LoVo (cell line): ENCODE results near the gene CHID1.

ENCODE experiments used
- DNase-seq: peaks from one replicate; pipeline ENCODE4 v3.0.0-alpha.2; 2016; ENCODE audit warnings: low spot score

CHID1 gene

GRCh38 chr11:910589-911030 is at the start of gene CHID1:
Gene CHID1, minus strand, starts transcription at chr11:910810. Its CDS starts 5,994 bp downstream, at chr11:904816.
- peak; percentile 84 for DNase-seq

- no peak for DNase-seq
Measured at GRCh38 chr11:959608-960007, 49.0 kb upstream of the CHID1 start.

GRCh38 chr11:959027-959426 is 48.4 kb upstream of the CHID1 start:
- DNase-seq, result no peak

- no peak for DNase-seq
Measured at GRCh38 chr11:958101-958500, 47.5 kb upstream of the CHID1 start.

DNA sequence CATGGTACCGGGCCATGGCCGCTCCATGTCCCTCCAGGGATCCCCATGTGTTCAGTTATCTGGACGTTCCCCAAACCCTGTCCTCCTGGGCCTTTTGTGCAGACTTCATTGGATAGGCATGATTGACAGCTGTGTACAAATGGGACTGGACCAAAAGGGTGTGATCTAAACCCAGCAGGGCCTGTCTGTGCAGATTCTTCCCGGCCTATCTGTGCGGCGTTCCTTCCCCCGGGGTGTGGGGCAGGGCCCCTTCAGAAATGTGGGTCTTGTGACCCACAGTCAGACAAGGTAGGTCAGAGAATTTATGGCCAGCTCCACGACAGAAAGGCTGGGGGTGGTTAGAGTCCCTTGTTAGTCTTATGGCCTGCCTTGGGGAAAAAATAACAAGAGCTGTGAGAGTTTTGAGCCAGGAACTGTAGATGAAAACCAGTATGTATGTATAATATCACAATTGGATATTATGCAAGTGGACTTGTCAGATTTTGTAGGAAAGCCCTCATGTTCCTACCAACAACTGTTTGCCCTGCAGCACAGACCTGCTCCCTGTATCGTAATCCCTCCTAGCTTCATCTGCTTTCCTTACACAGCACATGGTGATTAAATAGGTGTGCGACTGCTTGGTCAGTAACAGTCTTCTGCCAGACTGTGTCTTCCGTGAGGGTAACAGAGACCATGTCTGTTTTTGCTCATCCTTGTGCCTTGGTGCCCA is 46.8 kb upstream of the CHID1 start:
- no peak for DNase-seq

DNA sequence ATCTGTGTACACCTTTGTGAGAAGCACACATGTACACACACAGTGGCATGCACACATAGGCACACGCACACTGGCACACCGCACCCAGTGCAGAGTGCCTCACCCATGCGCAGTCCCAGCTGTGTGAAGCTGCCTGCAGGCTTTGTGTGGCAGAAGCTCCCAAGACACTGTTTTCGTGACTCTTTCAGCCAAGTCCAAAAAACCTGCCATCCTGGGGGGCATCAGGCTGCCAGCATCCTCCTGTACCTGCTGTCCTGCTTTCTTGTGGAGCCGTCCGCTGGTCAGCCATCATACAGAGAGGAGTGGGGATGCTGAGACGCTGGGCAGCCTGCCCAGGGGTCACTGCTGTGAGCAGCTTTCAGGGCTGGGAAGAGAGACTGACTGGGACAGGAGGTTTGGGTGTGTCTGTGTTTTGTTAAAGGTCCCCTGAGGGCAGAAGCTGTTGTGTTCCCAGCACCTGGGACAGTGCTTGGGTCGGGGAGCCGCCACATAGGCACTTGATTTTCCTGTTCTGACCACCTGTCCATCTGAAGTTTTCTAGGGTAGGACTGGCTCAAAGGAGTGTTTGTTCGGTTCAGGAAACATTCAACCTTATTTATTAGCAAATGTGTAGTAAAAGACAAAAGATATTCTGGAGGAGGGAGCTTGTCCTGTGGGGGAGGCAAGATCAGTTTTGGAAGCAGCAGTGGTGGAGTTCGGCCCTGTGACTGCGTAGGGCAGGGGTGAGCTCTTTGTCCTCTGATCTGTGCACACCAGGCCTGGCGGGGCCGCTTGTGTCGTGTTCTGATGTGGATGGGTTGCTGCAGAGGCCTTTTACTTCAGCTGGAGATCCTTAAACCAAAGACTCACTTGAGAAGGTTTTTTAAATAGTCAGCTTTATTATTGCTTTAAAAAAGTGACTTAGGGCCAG is 44.8 kb upstream of the CHID1 start:
- no peak for DNase-seq

- no peak for DNase-seq
Measured at GRCh38 chr11:954392-955153, 44.0 kb upstream of the CHID1 start.

DNA sequence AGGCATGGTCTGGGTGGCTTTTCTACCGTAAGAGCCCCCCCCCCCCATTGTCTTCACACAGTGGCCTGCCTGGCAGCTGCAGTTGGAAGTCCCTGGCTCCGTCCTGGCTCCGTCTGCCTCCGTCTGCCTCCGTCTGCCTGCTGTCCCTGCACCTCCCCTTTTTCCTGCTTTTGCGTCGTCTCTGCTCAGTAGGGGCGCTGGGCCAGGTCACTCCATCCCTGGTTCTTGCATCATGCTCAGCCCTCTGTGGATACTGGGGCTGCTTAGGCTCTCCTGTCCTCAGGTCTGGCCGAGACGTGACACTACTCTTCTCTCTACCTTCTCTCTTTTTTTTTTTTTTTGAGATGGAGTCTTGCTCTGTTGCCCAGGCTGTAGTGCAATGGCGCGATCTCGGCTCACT is 42.9 kb upstream of the CHID1 start:
- no peak for DNase-seq

DNA sequence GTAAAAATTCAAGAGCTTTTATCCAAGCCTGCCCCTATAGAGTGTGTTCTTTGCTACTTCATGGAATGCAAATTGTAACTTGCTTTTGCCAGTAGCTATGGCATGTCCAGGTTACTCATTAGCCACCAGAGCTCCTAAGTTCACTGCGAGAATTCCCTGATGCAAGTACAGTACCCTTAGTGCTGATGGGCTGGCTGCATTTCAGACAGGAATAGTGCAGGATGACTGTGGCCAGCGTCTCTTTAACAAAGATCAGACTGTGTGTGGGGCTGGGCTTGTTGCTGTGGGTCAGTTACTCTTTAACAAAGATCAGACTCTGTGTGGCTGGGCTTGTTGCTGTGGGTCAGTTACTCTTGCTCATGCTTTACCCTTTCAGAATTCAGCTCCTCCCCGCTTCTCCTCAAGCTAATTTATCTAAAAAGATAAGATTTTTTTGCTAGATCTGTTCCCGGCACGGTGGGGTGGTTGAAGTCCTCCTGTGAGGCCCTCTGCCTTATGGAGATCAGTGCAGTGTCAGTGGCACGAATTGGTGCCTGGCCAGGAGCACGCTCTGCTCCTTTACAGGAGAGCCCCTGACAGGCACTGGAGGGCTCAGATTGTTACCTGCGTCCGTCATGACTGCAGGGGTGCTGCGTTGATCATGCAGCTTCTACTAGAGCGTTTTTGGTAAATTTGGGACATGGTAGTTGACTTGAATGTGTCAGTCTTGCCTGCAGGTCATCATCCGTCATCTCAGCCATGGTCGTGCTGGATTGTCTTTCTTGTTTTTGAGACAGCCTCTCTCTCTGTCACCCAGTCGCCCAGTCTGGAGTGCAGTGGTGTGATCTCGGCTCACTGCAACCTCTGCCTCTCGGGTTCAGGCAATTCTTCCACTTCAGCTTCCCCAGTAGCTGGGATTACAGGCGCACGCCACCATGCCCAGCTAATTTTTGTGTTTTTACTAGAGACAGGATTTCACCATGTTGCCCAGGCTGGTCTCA is 42.1 kb upstream of the CHID1 start:
- DNase-seq, result peak; percentile 49

DNA sequence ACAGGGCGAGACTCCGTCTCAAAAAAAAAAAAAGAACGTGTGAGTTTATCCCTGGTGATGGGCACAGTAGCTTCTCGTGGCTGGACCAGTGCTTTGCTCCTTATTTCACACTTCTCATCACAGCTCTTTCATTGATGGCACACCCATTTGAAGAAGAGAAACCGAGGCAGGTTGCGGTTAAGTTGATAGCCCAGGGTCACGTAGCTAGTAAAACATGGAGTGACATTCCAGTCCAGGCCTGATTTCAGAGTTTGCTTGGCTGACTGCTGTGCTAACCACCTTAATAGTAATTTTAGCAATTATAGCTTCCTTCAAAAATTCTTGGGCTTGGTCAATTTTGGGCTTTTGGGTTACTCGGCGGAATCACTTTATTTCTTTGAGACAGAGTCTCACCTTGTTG is 40.9 kb upstream of the CHID1 start:
- no peak for DNase-seq

- no peak for DNase-seq
Measured at GRCh38 chr11:947744-948143, 37.1 kb upstream of the CHID1 start.

DNA sequence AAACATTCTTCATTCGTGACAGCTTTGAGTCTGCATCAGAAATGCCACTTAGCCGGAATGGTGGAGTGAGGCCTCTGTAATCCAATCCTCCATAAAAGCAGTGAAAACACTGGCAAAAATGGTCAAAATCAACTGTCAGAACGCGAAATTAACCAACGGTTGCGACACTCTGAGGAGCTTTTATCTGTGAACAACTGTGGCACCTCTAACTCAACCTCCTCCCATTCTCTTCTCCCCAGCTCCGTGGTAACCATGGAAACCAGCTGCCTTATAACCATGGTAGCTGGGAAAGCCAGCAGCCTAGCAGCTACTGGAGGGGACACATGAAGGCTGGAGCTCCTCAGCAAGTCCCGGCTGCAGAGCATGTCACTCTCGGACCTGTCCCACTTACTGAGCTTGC is 35.4 kb upstream of the CHID1 start:
- DNase-seq, result no peak

DNA sequence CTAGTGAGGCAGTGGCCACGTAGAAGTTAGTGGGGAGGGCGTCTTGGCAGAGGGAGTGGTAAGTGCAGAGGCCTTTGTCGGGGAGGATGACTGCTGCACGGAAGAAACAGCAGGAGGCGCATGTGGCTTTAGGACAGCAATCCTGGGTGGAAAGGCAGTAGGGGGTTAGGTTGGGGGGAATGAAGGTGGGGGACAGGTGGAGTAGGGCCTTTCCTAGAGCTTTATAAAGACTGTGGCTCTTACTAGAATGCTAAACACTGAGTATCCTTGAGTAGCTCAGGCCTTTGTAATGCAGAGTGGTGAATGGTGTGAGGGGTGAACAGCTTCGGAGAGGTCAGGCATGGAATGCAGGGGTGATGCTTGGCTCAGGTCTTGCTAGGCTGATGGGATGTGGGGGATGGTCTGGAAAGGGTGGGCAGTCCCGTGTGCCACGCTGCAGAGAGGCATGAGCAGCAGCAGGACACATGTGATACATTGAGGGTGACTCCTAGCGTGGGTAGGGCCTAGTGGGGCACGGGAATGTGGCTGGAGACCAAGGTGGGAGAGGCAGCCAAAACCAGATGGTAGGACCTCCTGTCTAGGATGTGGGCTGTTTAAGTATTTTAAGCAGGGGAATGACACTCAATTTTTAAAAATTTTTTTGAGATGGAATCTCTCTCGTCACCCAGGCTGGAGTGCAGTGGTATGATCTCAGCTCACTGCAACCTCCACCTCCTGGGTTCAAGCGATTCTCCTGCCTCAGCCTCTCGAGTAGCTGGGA is 34.3 kb upstream of the CHID1 start:
- no peak for DNase-seq

- no peak for DNase-seq
Measured at GRCh38 chr11:942823-943222, 32.2 kb upstream of the CHID1 start.

GRCh38 chr11:940496-941135 is 30.0 kb upstream of the CHID1 start:
- no peak for DNase-seq

DNA sequence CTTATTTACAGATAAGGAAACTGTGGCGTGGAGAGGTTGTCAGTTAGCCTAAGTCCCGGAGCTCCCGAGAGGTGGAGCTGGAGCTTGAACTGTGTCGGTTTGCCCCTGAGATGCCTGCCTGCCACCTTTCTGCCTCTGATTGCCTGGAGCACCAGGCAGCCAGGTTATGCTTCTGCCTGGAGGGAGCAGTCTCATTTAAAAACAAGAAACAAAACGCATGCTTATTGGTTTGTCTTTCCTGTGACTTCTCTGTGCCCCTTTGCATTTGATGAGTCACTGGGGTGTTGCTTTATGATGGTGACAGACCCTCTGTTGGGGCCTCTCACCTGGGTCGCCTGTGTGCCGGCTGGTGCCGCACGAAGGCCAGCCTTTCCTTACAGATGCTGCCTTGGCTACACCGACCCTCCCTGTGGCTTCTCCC is 27.2 kb upstream of the CHID1 start:
- no peak for DNase-seq

DNA sequence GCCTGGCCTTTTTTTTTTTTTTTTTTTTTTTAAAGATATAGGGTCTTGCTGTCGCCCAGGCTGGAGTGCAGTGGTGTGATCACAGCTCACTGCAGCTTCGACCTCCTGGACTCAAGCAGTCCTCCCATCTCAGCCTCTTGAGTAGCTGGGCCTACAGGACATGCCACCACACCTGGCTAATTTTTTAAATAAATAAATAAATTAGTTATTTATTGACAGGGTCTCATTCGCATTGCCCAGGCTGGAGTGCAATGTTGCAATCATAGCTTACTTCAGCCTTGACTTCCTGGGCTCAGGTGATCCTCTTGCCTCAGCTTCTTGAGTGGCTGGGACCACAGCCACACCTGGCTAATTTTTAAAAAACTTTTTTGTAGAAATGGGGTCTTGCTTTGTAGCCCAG is 25.6 kb upstream of the CHID1 start:
- DNase-seq, result no peak

DNA sequence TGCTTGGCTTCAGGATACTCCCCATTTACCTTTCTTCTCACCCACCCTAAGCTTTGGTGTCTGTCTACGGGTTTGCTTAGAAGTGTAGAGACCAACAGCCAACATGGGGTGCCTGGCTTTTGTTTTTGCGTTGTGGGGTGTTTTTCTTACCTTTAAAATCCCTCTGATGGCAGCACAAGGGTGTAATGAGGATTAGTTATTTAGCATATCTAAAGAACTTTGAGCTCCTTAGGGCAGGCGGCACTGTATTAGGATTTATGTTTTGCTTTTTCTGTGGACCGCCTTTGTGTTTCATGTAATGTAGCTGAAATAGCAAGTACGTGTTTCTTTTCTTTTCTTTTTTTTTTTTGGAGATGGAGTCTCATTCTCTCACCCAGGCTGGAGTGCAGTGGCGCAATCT is 23.9 kb upstream of the CHID1 start:
- DNase-seq, result no peak

DNA sequence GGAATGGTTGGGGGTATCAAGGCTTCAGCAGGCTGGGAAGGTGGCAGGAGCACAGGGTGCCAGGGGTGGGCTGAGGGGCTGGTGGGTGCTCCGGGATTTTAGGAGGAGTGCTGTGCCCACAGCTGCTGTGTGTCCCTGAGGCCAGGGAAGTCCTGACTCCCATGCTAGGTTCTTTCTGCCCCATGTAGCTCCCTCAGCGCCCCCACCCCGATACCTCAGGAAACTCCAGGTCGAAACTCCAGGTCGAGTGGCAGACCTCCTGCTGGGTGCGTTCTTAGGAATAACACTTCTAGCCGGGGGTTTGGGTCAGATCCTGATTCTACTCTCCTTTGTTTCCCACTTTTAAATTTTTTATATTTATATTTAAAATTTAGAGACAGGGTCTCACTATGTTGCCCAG is 23.3 kb upstream of the CHID1 start:
- no peak for DNase-seq
